Heart right ventricle (tissue), 16 donors: ENCODE data around the gene CNOT6. TPM values are rescaled to one million over a fixed set of nuclear protein-coding genes. Genes with fewer than 3 reads are reported as not detected.
"Not testable (repeated sequence)": the region's sequence is repeated elsewhere in the genome, so short reads cannot be mapped to it uniquely, and the experiment has no call there.

Experiments used
- ATAC-seq, 8 donors: fragments of 200-7000 bp; cut with Tn5 transposase; one replicate each; pipeline ENCODE4 v1.9.1; 2020; ENCODE audit warnings: mild to moderate bottlenecking in 8 of 8, moderate library complexity in 8 of 8, moderate number of reproducible peaks in 1 of 8
- DNase-seq, 2 donors: peaks; one replicate each; pipeline ENCODE4 v3.0.0-alpha.2; 2020
- H3K27ac ChIP-seq, 10 donors: fragments of 200-600 bp; sonication (generic) in 2 of 10; one replicate each; pipeline versions ENCODE4 v1.5.0 to v1.8.0; 2020 to 2022; ENCODE audit warnings: mild to moderate bottlenecking in 3 of 10
- H3K27me3 ChIP-seq, 7 donors: fragments of 200-600 bp; one replicate each; pipeline ENCODE4 v1.8.0; 2021 to 2022; ENCODE audit warnings: mild to moderate bottlenecking in 2 of 7
- H3K36me3 ChIP-seq, 9 donors: fragments of 200-600 bp; sonication (generic) in 1 of 9; one replicate each; pipeline versions ENCODE4 v1.5.0 to v1.8.0; 2020 to 2022; ENCODE audit warnings: mild to moderate bottlenecking in 2 of 9
- H3K4me1 ChIP-seq, 9 donors: fragments of 200-600 bp; sonication (generic) in 1 of 9; one replicate each; pipeline versions ENCODE4 v1.5.0 to v1.8.0; 2020 to 2022; ENCODE audit warnings: mild to moderate bottlenecking in 4 of 9
- H3K4me3 ChIP-seq, 10 donors: fragments of 200-600 bp; sonication (generic) in 2 of 10; one replicate each; pipeline versions ENCODE4 v1.5.0 to v1.8.0; 2020 to 2022; ENCODE audit warnings: mild to moderate bottlenecking in 7 of 10, moderate library complexity in 2 of 10
- H3K9me3 ChIP-seq, 11 donors: fragments of 200-600 bp in 10 of 11; sonication (generic) in 2 of 11; one replicate each; pipeline versions ENCODE4 v1.5.0 to v1.8.0; 2013 to 2022; ENCODE audit warnings: mild to moderate bottlenecking in 2 of 11, control low read depth in 1 of 11, moderate library complexity in 1 of 11
- WGBS, 2 donors: extraction: QIAGEN DNeasy Blood & Tissue Kit; methylation state at CpG; one replicate each; pipeline ENCODE4 v1.1.7; 2013; ENCODE audit warnings: inconsistent platforms in 1 of 2; 5-methylcytosine and 5-hydroxymethylcytosine counted together
- intact Hi-C, 10 donors: fragments of 100-400 bp; cut with DNase I; formaldehyde crosslinking; loops; one replicate each; pipeline versions ENCODE4 v1.11.1 to v1.14.2; 2022
- polyA plus RNA-seq, 2 donors: library from polyadenylated mRNA; stranded (reverse); fragments of 200-250 nt; gene quantifications; one replicate each; pipeline ENCODE4 v1.2.3, GENCODE V29; 2013
- total RNA-seq, 10 donors: library from RNA; stranded (reverse); fragmentation: NEBNext Ultra II Directional in 3 of 10; extraction: Animal tissue kit (Norgen Biotek cat#: 25700) in 3 of 10; gene quantifications; one replicate each; pipeline versions ENCODE4 v1.2.1 to v1.2.4, GENCODE V29; 2021 to 2023
- TF ChIP-seq, protein P1 (sequence below), 9 donors: fragments of 200-600 bp; sonication (generic) in 2 of 9; IDR thresholded peaks; one replicate each; pipeline versions ENCODE4 v1.5.0 to v1.8.0; 2021 to 2022; ENCODE audit warnings: antibody characterized with exemption in 9 of 9, mild to moderate bottlenecking in 5 of 9, moderate library complexity in 1 of 9
- donor health status: Arrhythmogenic right ventricular cardiomyopathy.
- donor health status: ischemic (EF 13 %, LVEDD 7.1; RV severe dilation, severe dysfunction).
- donor health status: healthy with polysubstance abuse.
- donor health status: DM: no; HTN: yes; CAD: no.
- donor health status: DM: no; HTN: no; CAD: no.
- donor health status: ischemic (EF 25% LVEDD 6.9; RV normal size, moderate dysfunction).
- donor health status: ischemic (EF 25% LVEDD 5.7; RV mildly dilated, moderate dysfunction).
- donor health status: healthy.
- donor health status: DM: yes; HTN: yes; CAD: no.
- donor health status: Ischemic cardiomyopathy.
- donor health status: ischemic (EF 35%, LVEDD 5.7; RV mildly dilated, moderate dysfunction).
- donor health status: nonischemic (EF 11% LVEDD 7.7; RV severe dilation, severe dysfunction).
- donor health status: DM: yes; HTN: yes; CAD: no.
- donor health status: PGD.
- donor health status: ischemic (EF 29% LVEDD 5.4; RV normal size, mild dysfunction).
- donor health status: nonischemic (EF 23%, LVEDD 6.1; RV moderate dilation, normal function).

Gene CNOT6
- total and polyA plus RNA-seq, 12 donors: 3.8 to 20.5 (median 13.1) TPM

DNA sequence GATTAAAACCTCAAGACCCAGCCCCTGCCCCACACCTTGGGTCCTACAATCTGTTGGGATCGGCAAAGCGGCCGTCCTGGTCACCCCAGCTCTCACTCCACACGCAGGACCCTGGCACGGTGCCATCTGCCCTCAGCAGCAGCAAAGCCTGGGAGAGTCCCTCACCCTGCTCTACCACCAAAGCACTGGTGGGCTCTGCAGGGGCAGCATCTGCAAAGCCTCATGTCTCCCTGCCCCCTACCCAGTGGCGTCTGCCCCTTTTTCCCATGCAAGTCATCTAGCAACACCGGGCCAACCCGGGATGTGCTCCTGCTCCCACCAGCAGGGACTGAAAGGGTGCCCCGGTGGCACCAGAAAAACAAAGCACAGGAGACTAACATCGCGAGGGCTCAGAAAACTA is 19.6 kb upstream of the CNOT6 start:
- intact Hi-C loops: loop anchor here in 5 of 10 donors (5.0 to 10.0 kb wide), 4 partner anchors 243 to 350 kb away; no protein-coding TSS in a partner anchor
- DNase-seq (no peak), ATAC-seq (no peak)
- Histone ChIP-seq H3K4me3 (no peak overlapping the region), H3K9me3 (no peaks in the 10 kb centered on the region), H3K27ac (no peak overlapping the region), H3K27me3 (peaks cover 0 to 19% (median 11%) of the 10 kb centered on the region in 7 donors), H3K36me3 (no peaks in the 10 kb centered on the region), H3K4me1 (peaks cover 0 to 10% (median 0%) of the 10 kb centered on the region in 9 donors)
- TF ChIP-seq, protein P1, sequence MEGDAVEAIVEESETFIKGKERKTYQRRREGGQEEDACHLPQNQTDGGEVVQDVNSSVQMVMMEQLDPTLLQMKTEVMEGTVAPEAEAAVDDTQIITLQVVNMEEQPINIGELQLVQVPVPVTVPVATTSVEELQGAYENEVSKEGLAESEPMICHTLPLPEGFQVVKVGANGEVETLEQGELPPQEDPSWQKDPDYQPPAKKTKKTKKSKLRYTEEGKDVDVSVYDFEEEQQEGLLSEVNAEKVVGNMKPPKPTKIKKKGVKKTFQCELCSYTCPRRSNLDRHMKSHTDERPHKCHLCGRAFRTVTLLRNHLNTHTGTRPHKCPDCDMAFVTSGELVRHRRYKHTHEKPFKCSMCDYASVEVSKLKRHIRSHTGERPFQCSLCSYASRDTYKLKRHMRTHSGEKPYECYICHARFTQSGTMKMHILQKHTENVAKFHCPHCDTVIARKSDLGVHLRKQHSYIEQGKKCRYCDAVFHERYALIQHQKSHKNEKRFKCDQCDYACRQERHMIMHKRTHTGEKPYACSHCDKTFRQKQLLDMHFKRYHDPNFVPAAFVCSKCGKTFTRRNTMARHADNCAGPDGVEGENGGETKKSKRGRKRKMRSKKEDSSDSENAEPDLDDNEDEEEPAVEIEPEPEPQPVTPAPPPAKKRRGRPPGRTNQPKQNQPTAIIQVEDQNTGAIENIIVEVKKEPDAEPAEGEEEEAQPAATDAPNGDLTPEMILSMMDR (IDR thresholded peaks at IDR 0.05): no peak
- WGBS, 2 donors: 81% methylated on average over 11 of the region's 11 CpGs

DNA sequence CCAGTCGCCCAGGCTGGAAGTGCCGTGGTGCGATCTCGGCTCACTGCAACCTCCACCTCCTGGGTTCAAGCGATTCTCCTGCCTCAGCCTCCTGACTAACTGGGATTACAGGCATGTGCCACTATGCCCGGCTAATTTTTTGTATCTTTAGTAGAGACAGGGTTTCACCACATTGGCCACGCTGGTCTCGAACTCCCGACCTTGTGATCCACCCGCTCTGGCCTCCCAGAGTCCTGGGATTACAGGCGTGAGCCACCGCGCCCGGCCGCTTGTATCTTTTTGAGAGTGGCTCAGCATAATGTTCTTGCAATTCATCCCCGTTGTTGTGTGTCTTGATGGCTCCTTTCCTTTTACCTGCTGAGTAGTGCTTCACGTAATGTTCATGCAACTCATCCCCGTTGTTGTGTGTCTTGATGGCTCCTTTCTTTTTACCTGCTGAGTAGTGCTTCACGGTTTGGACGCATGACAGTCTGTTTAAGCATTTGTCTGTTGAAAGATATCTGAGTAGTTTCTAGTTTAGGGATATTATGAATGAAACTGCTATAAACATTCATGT is 18.1 kb upstream of the CNOT6 start:
- H3K4me1 ChIP-seq, DNase-seq, H3K36me3 ChIP-seq, H3K9me3 ChIP-seq, H3K27ac ChIP-seq, H3K27me3 ChIP-seq, ATAC-seq, H3K4me3 ChIP-seq: not testable (repeated sequence)
- 91 to 94% methylated on average over 20 of the region's 20 CpGs for WGBS, 2 donors
- intact Hi-C loops: loop anchor here in 1 of 10 donors (10.0 kb wide), 1 partner anchor 351 kb away; no protein-coding TSS in a partner anchor

DNA sequence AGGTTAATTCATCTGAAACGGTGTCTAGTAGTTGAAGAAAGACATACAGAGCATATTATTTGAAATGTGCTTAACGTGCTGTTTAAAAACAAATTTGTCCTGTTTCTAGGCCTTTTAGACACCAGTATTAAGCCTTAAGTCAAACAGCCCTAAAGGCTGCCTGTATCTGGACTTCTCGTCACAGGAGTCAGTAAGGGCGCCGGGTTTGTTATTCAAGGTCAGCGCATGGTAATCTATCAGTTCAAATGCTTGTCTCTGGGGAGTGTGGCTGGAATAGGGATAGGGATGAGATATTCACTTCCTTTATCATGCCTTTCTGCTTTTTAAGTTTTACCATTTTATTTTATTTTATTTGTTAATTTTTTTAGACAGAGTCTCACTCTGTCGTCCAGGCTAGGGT is 9.4 kb upstream of the CNOT6 start:
- Histone ChIP-seq H3K27me3 (no peaks in the 10 kb centered on the region), H3K36me3 (no peaks in the 10 kb centered on the region), H3K4me1 (no peaks in the 10 kb centered on the region), H3K27ac (peak overlapping the region in 3 of 10 donors; percentile 9 to 43 (median 18)), H3K9me3 (no peaks in the 10 kb centered on the region), H3K4me3 (no peak overlapping the region)
- TF ChIP-seq, protein P1 (IDR thresholded peaks at IDR 0.05): no peak
- ATAC-seq (peak in 1 of 8 donors; percentile 52), DNase-seq (no peak)
- intact Hi-C loops: no loop called here
- 63 to 65% methylated on average over 7 of the region's 7 CpGs for WGBS, 2 donors

DNA sequence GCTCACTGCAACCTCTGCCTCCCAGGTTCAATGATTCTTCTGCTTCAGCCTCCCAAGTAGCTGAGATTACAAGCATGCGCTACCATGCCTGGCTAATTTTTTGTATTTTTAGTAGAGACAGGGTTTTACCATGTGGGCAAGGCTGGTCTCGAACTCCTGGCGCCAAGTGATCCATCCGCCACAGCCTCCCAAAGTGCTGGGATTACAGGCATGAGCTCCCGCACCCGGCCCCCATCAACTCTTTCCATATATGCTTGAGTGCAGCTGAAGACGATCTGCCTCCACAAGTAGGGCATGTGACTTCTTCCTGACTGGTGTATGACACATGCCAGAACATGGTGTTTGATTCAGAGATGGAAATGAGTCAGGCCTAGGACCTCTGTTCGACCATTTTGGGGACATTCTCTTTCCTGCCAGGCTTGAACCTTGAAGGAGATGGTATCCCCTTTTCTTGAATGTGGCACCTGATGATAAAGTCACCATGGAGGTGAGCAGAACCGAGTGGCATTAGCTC is 7.5 kb upstream of the CNOT6 start:
- H3K36me3 ChIP-seq: no peaks in the 10 kb centered on the region
- no peaks in the 10 kb centered on the region for H3K9me3 ChIP-seq
- H3K27ac ChIP-seq: no peak overlapping the region
- ATAC-seq: no peak
- DNase-seq: no peak
- no peak overlapping the region for H3K4me3 ChIP-seq
- intact Hi-C loops: no loop called here
- no peaks in the 10 kb centered on the region for H3K27me3 ChIP-seq
- H3K4me1 ChIP-seq: no peaks in the 10 kb centered on the region
- WGBS, 2 donors: 93 to 95% methylated on average over 9 of the region's 9 CpGs
- TF ChIP-seq, protein P1 (IDR thresholded peaks at IDR 0.05): no peak

DNA sequence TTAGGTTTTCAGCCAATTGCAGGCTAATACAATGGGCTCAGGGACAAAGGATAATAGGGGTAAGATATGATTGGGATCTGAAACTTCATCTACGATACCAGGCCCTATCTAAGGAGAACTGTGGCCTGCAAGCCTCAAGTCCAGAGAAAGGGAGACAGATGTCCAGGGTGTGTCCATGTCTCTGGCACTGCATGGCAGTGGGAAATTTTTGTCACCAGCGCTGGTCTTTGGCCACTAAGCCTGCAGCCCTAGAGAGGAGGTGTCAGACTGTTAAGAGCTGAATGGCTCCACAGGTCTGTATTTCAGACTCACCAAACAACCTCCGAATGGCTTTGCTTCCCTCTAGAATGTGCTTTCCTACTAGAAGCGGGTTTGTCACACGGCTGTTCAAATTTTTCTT is 6.6 kb upstream of the CNOT6 start:
- Histone ChIP-seq H3K27ac (no peak overlapping the region), H3K36me3 (no peaks in the 10 kb centered on the region), H3K27me3 (no peaks in the 10 kb centered on the region), H3K4me3 (no peak overlapping the region), H3K9me3 (no peaks in the 10 kb centered on the region), H3K4me1 (no peaks in the 10 kb centered on the region)
- TF ChIP-seq, protein P1 (IDR thresholded peaks at IDR 0.05): no peak
- no peak for ATAC-seq
- 96 to 99% methylated on average over 5 of the region's 5 CpGs for WGBS, 2 donors
- DNase-seq: no peak
- intact Hi-C loops: no loop called here
